SK-N-SH (cell line): ENCODE data around the gene ZNF768.

Experiments used
- EP300 ChIP-seq, 2 experiments: IDR thresholded peaks; 2 replicates each; pipeline versions ENCODE4 v1.4.0 to v1.6.1; 2012; ENCODE audit warnings: borderline replicate concordance in 1 of 2, low read depth in 1 of 2, low read length in 1 of 2
- FOSL2 ChIP-seq: IDR thresholded peaks from 2 replicates; pipeline ENCODE4 v1.4.0; 2012; ENCODE audit warnings: low read depth, mild to moderate bottlenecking, moderate library complexity, borderline replicate concordance
- FOXM1 ChIP-seq: IDR thresholded peaks from 2 replicates; pipeline ENCODE4 v1.4.0; 2012; ENCODE audit warnings: low read depth, mild to moderate bottlenecking
- JUND ChIP-seq: IDR thresholded peaks from 2 replicates; pipeline ENCODE4 v1.4.0; 2012
- POLR2AphosphoS5 ChIP-seq: IDR thresholded peaks from 2 replicates; pipeline ENCODE4 v1.6.1; 2012; ENCODE audit warnings: low read depth, low read length
- TF ChIP-seq, protein P1 (sequence below): fragments of 200-600 bp; sonication (generic); IDR thresholded peaks from 2 replicates; pipeline ENCODE4 v1.6.1; 2017; ENCODE audit warnings: antibody characterized with exemption, mild to moderate bottlenecking, moderate library complexity

DNA sequence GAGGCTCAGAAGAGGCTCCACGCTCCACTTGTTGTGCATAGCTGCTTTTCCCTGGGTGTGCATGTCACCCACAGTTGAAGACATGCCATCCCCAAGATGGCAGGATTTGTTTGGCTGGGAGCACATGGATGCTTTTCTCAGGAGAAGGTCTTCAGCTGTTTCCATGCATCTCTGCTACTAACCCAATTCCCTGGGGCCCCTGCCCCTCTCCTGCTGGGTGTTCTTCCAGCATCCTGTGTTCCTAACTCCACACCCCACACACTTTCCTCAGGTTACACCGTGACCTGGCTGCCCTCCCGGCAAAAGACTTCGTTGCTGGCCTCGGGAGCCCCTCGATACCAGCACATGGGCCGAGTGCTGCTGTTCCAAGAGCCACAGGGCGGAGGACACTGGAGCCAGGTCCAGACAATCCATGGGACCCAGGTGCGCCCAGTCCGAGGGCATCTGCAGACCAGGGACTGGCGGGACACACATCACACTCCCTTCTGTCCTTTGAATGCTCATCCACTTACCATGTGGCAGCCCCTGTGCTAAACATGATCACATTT lies 32.4 kb downstream of the ZNF768 start:
- no peak for TF ChIP-seq FOXM1
- TF ChIP-seq JUND = no peak
- TF ChIP-seq, protein P1, sequence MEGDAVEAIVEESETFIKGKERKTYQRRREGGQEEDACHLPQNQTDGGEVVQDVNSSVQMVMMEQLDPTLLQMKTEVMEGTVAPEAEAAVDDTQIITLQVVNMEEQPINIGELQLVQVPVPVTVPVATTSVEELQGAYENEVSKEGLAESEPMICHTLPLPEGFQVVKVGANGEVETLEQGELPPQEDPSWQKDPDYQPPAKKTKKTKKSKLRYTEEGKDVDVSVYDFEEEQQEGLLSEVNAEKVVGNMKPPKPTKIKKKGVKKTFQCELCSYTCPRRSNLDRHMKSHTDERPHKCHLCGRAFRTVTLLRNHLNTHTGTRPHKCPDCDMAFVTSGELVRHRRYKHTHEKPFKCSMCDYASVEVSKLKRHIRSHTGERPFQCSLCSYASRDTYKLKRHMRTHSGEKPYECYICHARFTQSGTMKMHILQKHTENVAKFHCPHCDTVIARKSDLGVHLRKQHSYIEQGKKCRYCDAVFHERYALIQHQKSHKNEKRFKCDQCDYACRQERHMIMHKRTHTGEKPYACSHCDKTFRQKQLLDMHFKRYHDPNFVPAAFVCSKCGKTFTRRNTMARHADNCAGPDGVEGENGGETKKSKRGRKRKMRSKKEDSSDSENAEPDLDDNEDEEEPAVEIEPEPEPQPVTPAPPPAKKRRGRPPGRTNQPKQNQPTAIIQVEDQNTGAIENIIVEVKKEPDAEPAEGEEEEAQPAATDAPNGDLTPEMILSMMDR = no peak
- TF ChIP-seq POLR2AphosphoS5 = no peak
- no peak for TF ChIP-seq FOSL2
- no peak for TF ChIP-seq EP300 (IDR thresholded peaks at IDR 0.05; ENCODE audit: borderline replicate concordance in 1 of 2, low read depth in 1 of 2, low read length in 1 of 2)
